ENCODE measurements around the gene GRIK5.

GRIK5 gene

GRCh38 chr19:42079886-42080763, 10.1 kb upstream of the GRIK5 start:
- TF ChIP-seq CTCF (IDR thresholded peaks at IDR 0.05), result no peak
- Histone ChIP-seq H3K4me1 (ENCODE audit: control insufficient read depth in 1 of 2, insufficient read depth in 1 of 2, low read depth in 1 of 2, low read length in 1 of 2) (peaks cover 15 to 16% of the 10 kb centered on the region in 2 experiments), H3K4me3 (ENCODE audit: low read depth in 1 of 2, low read length in 1 of 2) (no peak overlapping the region), H3K36me3 (peaks cover 40% of the 10 kb centered on the region), H3K27ac (no peak overlapping the region), H3K27me3 (no peaks in the 10 kb centered on the region), H3K9me3 (no peaks in the 10 kb centered on the region)

GRCh38 chr19:42079276-42079669, 9.3 kb upstream of the GRIK5 start:
- H3K4me3 ChIP-seq (ENCODE audit: low read depth in 1 of 2, low read length in 1 of 2), result no peak overlapping the region
- peaks cover 20 to 22% of the 10 kb centered on the region in 2 experiments for H3K4me1 ChIP-seq (ENCODE audit: control insufficient read depth in 1 of 2, insufficient read depth in 1 of 2, low read depth in 1 of 2, low read length in 1 of 2)
- no peak overlapping the region for H3K27ac ChIP-seq
- peaks cover 40% of the 10 kb centered on the region for H3K36me3 ChIP-seq
- H3K9me3 ChIP-seq, result no peaks in the 10 kb centered on the region
- H3K27me3 ChIP-seq, result no peaks in the 10 kb centered on the region
- TF ChIP-seq CTCF (IDR thresholded peaks at IDR 0.05), result no peak

- TF ChIP-seq CTCF (IDR thresholded peaks at IDR 0.05), result no peak
These were observed 8.7 kb upstream of the GRIK5 start for GRCh38 chr19:42078538-42079275.

GRCh38 chr19:42078058-42078457, 8.1 kb upstream of the GRIK5 start:
- no peaks in the 10 kb centered on the region for H3K27me3 ChIP-seq
- no peak overlapping the region for H3K27ac ChIP-seq
- H3K4me1 ChIP-seq (ENCODE audit: control insufficient read depth in 1 of 2, insufficient read depth in 1 of 2, low read depth in 1 of 2, low read length in 1 of 2), result peaks cover 20 to 22% of the 10 kb centered on the region in 2 experiments
- H3K4me3 ChIP-seq (ENCODE audit: low read depth in 1 of 2, low read length in 1 of 2), result no peak overlapping the region
- no peaks in the 10 kb centered on the region for H3K9me3 ChIP-seq
- no peak for TF ChIP-seq CTCF (IDR thresholded peaks at IDR 0.05)
- peaks cover 40% of the 10 kb centered on the region for H3K36me3 ChIP-seq

More at GRCh38 chr19:42078538-42079275, 8.7 kb upstream of the GRIK5 start:
- Histone ChIP-seq H3K4me1 (ENCODE audit: control insufficient read depth in 1 of 2, insufficient read depth in 1 of 2, low read depth in 1 of 2, low read length in 1 of 2) (peaks cover 20 to 22% of the 10 kb centered on the region in 2 experiments), H3K4me3 (ENCODE audit: low read depth in 1 of 2, low read length in 1 of 2) (no peak overlapping the region), H3K27ac (no peak overlapping the region), H3K27me3 (no peaks in the 10 kb centered on the region), H3K36me3 (peaks cover 40% of the 10 kb centered on the region), H3K9me3 (no peaks in the 10 kb centered on the region)

GRCh38 chr19:42076380-42076944, 6.5 kb upstream of the GRIK5 start:
- Histone ChIP-seq H3K9me3 (no peaks in the 10 kb centered on the region), H3K4me3 (ENCODE audit: low read depth in 1 of 2, low read length in 1 of 2) (peak overlapping the region; percentile 84 to 90), H3K4me1 (ENCODE audit: control insufficient read depth in 1 of 2, insufficient read depth in 1 of 2, low read depth in 1 of 2, low read length in 1 of 2) (peaks cover 20 to 22% of the 10 kb centered on the region in 2 experiments), H3K27me3 (no peaks in the 10 kb centered on the region), H3K27ac (peak overlapping the region; percentile 90), H3K36me3 (peaks cover 32% of the 10 kb centered on the region)
- no peak for TF ChIP-seq CTCF (IDR thresholded peaks at IDR 0.05)

Data from neutrophil (primary cell).